GM12874 (cell line): ENCODE results near the gene JMJD4.

Experiments used
- CTCF ChIP-seq: IDR thresholded peaks from 2 replicates; pipeline ENCODE4 v1.5.1; 2011; ENCODE audit warnings: low read depth, mild to moderate bottlenecking, control low read depth, low read length, moderate library complexity; ENCODE audit not compliant: insufficient read depth

JMJD4 gene

DNA sequence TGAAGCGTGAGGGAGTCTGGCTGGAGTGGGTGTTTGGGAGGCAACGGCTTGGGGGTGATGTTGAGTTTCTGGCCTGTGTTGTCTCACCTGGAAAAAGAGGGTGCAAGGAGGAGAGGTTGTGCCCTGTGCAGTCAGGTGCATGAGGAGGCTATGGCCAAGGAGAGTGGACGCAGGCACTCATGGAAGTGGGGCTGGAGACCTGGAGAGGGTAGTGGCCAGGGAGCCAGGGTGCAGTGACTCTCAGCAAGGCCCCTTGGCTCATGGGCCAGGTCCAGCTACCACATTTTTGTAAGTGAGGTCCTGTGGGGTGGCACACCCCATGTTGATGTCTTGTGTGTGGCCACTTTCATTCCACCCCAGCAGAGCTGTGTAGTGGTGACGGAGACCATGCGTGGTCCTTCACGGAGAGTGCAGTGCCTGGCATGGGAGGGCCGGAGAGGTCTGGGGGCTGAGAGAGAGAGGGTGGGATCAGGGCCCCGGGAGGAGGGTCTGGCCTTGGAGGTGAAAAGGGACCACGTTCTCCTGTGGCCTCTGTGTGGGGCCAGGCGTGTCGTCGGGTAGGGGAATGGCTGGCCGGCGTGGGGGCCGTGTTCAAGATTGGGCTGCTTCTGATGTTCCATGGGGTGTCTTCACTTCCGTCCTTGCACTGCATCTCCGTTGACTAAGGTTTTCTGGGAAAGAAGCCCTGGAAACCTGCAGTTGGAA is 6.2 kb upstream of the JMJD4 start:
- no peak for TF ChIP-seq CTCF

DNA sequence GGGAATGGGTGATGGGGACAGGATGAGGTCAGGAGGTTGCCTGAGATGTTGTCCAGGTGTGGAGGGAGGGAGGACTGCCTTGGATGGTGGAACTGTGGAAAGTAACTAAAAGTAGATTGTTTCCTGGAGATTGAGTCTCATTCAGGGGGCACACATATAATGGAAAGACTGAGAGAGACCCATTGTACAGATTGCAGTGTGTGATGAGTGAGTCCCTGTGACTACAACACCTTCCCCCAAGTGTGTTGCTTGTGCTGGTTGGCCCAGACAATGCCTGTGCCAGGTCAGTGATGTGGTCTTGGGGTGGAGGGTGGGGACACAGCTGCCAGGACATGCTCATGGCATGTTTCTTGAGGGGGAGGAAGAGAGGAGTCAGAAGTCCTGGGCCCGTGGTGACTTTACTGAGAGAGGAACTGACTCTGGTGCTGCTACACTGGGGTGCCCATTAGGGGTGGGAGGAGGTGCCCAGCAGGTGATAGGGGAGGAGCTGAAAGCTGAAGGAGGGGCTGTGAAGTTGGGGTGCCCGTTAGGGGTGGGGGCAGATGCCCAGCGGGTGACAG is 5.4 kb upstream of the JMJD4 start:
- no peak for TF ChIP-seq CTCF

DNA sequence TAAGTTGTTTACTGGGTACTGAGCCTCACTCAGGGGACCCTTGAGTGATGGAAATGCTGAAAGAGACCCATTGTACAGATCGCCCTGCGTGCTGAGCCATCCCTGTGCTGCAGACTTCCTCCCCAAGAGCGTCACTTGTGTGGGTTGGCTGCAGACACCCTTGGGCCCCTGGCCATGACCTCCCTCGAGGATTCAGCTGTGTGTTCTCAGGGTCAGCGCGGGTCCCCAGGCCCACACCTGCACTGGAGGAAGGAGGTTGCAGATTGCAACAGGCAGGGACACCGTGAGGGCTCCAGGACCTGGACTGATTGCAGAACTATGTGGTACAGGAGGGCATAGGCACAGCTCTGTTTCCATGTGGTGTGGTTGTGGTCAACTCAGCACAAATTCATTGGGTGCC is 4.5 kb upstream of the JMJD4 start:
- TF ChIP-seq CTCF: no peak

GRCh38 chr1:227738820-227739219 is 3.7 kb upstream of the JMJD4 start:
- no peak for TF ChIP-seq CTCF

DNA sequence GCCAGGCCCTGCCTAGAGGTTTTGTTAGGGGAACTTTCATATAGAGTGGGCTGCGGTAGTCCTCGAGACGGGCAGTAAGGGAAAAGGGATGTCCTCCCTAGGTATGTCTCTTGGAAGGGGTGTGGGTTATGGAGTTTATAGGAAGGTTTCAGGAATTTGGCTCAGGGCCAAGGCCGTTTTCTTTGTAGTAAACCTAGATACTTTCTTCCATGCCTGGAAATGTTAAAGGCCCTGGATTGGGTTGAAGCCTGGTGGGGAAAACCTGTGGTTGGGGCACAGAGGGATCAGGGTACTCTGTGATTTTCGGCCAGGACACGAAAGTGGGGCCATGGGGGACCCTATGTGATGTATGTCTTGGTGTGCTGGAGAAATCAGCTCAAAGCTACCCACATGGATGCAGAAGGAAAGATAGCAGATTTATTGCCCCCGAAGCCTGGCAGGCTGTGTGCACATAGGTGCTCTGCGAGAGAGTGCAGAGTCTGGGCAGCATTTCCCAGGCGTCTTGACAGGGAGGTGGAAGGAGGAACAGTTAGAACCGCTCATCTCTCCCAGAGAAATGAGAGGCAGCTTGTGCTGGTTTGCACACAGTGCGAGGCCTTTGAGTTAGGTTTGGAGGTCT is 1.8 kb upstream of the JMJD4 start:
- no peak for TF ChIP-seq CTCF

GRCh38 chr1:227735539-227736285 is 610 bp upstream of the JMJD4 start:
- TF ChIP-seq CTCF: no peak

GRCh38 chr1:227734546-227734855 is 601 bp downstream of the JMJD4 start:
- TF ChIP-seq CTCF: no peak
